ENCODE measurements around the gene SCTR. TPM values are rescaled to one million over a fixed set of nuclear protein-coding genes. Genes with fewer than 3 reads are reported as not detected.

SCTR gene
- total and polyA plus RNA-seq, 12 donors: 0.33 to 8.3 (median 0.46) TPM; not detected in 5

GRCh38 chr2:119423108-119423444 is 101.2 kb downstream of the SCTR start:
- Histone ChIP-seq H3K27me3 (no peaks in the 10 kb centered on the region), H3K4me1 (replicated peaks in 1 of 2) (peaks cover 22 to 23% of the 10 kb centered on the region in 2 donors), H3K9me3 (replicated peaks in 1 of 3) (no peaks in the 10 kb centered on the region), H3K36me3 (replicated peaks in 1 of 2) (no peaks in the 10 kb centered on the region), H3K4me3 (no peak overlapping the region), H3K27ac (no peak overlapping the region)
- intact Hi-C loops (cut with DNase I): no loop called here
- 83 to 90% (median 88%) methylated on average over 2 of the region's 2 CpGs for WGBS, 4 donors
- DNase-seq: peak in 1 of 7 donors; percentile 15
- TF ChIP-seq POLR2A (IDR thresholded peaks at IDR 0.05) (no peak), CTCF (IDR thresholded peaks at IDR 0.05) (no peak)

- Histone ChIP-seq H3K4me1 (replicated peaks in 1 of 2) (peaks cover 18 to 22% of the 10 kb centered on the region in 2 donors), H3K27ac (no peak overlapping the region), H3K36me3 (replicated peaks in 1 of 2) (no peaks in the 10 kb centered on the region), H3K4me3 (no peak overlapping the region), H3K9me3 (replicated peaks in 1 of 3) (no peaks in the 10 kb centered on the region), H3K27me3 (no peaks in the 10 kb centered on the region)
- DNase-seq: peak in 1 of 7 donors; percentile 18
- WGBS, 4 donors: 85 to 93% (median 91%) methylated on average over 7 of the region's 7 CpGs
- intact Hi-C loops (cut with DNase I): no loop called here
- no peak for TF ChIP-seq CTCF (IDR thresholded peaks at IDR 0.05)
- TF ChIP-seq POLR2A (IDR thresholded peaks at IDR 0.05): no peak
Measured at GRCh38 chr2:119422360-119423107, 101.7 kb downstream of the SCTR start.

DNA sequence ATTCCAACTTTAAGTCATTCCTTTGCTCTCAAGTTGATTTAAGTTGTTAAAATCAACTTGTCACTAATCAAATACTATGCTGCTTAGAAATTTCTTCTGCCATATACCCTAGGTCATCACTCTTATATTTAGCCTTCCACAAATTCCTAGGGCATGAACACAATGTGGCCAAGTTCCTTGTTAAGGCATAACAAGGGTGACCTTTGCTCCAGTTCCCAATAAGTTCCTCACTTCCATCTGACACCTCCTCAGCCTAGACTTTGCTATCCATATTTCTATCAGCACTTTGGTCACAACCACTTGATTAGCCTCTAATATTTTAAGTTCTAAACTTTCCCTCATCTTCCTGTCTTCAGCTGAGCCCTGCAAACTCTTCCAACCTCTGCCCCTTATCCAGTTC is 102.5 kb downstream of the SCTR start:
- Histone ChIP-seq H3K36me3 (replicated peaks in 1 of 2) (no peaks in the 10 kb centered on the region), H3K27me3 (no peaks in the 10 kb centered on the region), H3K27ac (no peak overlapping the region), H3K4me1 (replicated peaks in 1 of 2) (peaks cover 10 to 14% of the 10 kb centered on the region in 2 donors), H3K9me3 (replicated peaks in 1 of 3) (no peaks in the 10 kb centered on the region), H3K4me3 (no peak overlapping the region)
- TF ChIP-seq POLR2A (IDR thresholded peaks at IDR 0.05) (no peak), CTCF (IDR thresholded peaks at IDR 0.05) (no peak)
- intact Hi-C loops (cut with DNase I): no loop called here
- no peak for DNase-seq

GRCh38 chr2:119421304-119421703 is 103.0 kb downstream of the SCTR start:
- peaks cover 6 to 10% of the 10 kb centered on the region in 2 donors for H3K4me1 ChIP-seq (replicated peaks in 1 of 2)
- TF ChIP-seq CTCF (IDR thresholded peaks at IDR 0.05) (no peak), POLR2A (IDR thresholded peaks at IDR 0.05) (no peak)
- intact Hi-C loops (cut with DNase I): no loop called here
- H3K4me3 ChIP-seq: no peak overlapping the region
- no peaks in the 10 kb centered on the region for H3K36me3 ChIP-seq (replicated peaks in 1 of 2)
- no peaks in the 10 kb centered on the region for H3K27me3 ChIP-seq
- no peak for DNase-seq
- no peaks in the 10 kb centered on the region for H3K9me3 ChIP-seq (replicated peaks in 1 of 3)
- no peak overlapping the region for H3K27ac ChIP-seq
- WGBS, 4 donors: 95 to 100% (median 98%) methylated on average over 1 of the region's 1 CpG

Data from adrenal gland (tissue), 12 donors.